A673 (cell line): ENCODE results near the gene CIT. TPM values are rescaled to one million over a fixed set of nuclear protein-coding genes. Genes with fewer than 3 reads are reported as not detected.

ENCODE experiments used
- BruUV-seq: library from RNA; stranded (reverse); fragments of 400-500 nt; replicated peaks from 2 replicates; lab custom pipeline; 2021; lab: Mats Ljungman, UMichigan
- CTCF ChIA-PET: fragments of 300-600 bp; sonication (Branson Sonifier 250); formaldehyde crosslinking; loops from one replicate; lab custom pipeline; 2022; ENCODE audit warnings: antibody characterized with exemption; lab: Charles Lee
- POLR2A ChIA-PET: fragments of 300-600 bp; sonication (Branson Sonifier 250); formaldehyde crosslinking; loops from one replicate; lab custom pipeline; 2022; ENCODE audit warnings: antibody characterized with exemption; ENCODE audit not compliant: low non-redundant PET; lab: Charles Lee
- DNase-seq: peaks from one replicate; pipeline ENCODE4 v3.0.0-alpha.2; 2015; ENCODE audit warnings: low spot score
- H3K27ac ChIP-seq: fragments of 200-600 bp; sonication (generic); 2 replicates; pipeline ENCODE4 v1.5.1; 2016; ENCODE audit warnings: mixed run types, low read depth, mild to moderate bottlenecking, mixed read lengths, antibody characterized with exemption, low read length; ENCODE audit not compliant: poor library complexity, severe bottlenecking
- H3K27me3 ChIP-seq: fragments of 200-600 bp; sonication (generic); replicated peaks from 2 replicates; pipeline ENCODE4 v1.6.1; 2017; ENCODE audit warnings: mixed run types, low read depth, mild to moderate bottlenecking, mixed read lengths, antibody characterized with exemption, low read length; ENCODE audit not compliant: insufficient read depth, poor library complexity
- H3K36me3 ChIP-seq: fragments of 200-600 bp; sonication (generic); 2 replicates; pipeline ENCODE4 v1.6.1; 2016; ENCODE audit warnings: mixed run types, mild to moderate bottlenecking, mixed read lengths, antibody characterized with exemption, low read length; ENCODE audit not compliant: insufficient read depth, poor library complexity, severe bottlenecking
- H3K4me1 ChIP-seq: fragments of 200-600 bp; sonication (generic); 2 replicates; pipeline ENCODE4 v1.6.1; 2017; ENCODE audit warnings: mixed run types, mild to moderate bottlenecking, mixed read lengths, antibody characterized with exemption, low read length; ENCODE audit not compliant: insufficient read depth, poor library complexity, severe bottlenecking
- H3K4me3 ChIP-seq: fragments of 200-600 bp; sonication (generic); 2 replicates; pipeline ENCODE4 v1.5.1; 2016; ENCODE audit warnings: low read depth, mixed run types, mild to moderate bottlenecking, mixed read lengths, low read length; ENCODE audit not compliant: poor library complexity, severe bottlenecking
- H3K9me3 ChIP-seq: fragments of 200-600 bp; sonication (generic); 2 replicates; pipeline ENCODE4 v1.6.1; 2016; ENCODE audit warnings: mixed run types, low read depth, mild to moderate bottlenecking, mixed read lengths, antibody characterized with exemption, low read length; ENCODE audit not compliant: poor library complexity, severe bottlenecking
- EZH2 ChIP-seq: fragments of 200-600 bp; sonication (generic); IDR thresholded peaks from 2 replicates; pipeline ENCODE4 v1.6.1; 2017; ENCODE audit warnings: borderline replicate concordance, low read depth, mild to moderate bottlenecking, mixed read lengths, antibody characterized with exemption, low read length; ENCODE audit not compliant: poor library complexity, severe bottlenecking
- intact Hi-C: fragments of 100-400 bp; cut with micrococcal nuclease; formaldehyde crosslinking; loops from one replicate; pipeline ENCODE4 v1.10.0; 2022; ENCODE audit not compliant: unreplicated experiment
- total RNA-seq: library from RNA; stranded (reverse); gene quantifications from 2 replicates; pipeline ENCODE4 v1.2.3, GENCODE V29; 2021
- TF ChIP-seq, protein P1 (sequence below): fragments of 300-800, 200-600 bp; sonication (generic); conservative IDR thresholded peaks from 2 replicates; pipeline ENCODE4 v1.5.1; 2017; ENCODE audit warnings: low read depth, mild to moderate bottlenecking, antibody characterized with exemption, low read length, moderate library complexity, mixed read lengths

Gene CIT
- total RNA-seq, 1 experiment from 2014 or later, result 62.4 TPM

DNA sequence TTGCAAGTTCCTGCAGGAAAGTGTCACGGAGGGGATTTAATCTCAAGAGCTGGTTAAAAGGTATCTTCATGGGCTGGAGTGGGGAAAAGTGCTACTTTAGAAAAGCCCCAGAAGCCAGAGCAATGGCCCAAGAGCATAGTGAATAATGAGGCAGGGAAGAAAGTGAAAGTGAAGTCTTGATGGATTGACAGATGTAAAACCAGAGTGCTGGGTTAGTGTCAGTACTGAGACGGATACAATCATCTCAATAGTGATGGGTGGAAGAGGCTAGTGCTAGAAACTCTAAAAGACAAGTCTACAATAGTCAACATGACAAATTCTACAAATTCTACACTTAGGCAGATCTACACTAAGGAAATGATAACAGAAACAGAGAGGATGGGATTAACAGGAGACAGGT is 68.1 kb downstream of the CIT start:
- POLR2A ChIA-PET, result no interaction called here
- TF ChIP-seq, protein P1, sequence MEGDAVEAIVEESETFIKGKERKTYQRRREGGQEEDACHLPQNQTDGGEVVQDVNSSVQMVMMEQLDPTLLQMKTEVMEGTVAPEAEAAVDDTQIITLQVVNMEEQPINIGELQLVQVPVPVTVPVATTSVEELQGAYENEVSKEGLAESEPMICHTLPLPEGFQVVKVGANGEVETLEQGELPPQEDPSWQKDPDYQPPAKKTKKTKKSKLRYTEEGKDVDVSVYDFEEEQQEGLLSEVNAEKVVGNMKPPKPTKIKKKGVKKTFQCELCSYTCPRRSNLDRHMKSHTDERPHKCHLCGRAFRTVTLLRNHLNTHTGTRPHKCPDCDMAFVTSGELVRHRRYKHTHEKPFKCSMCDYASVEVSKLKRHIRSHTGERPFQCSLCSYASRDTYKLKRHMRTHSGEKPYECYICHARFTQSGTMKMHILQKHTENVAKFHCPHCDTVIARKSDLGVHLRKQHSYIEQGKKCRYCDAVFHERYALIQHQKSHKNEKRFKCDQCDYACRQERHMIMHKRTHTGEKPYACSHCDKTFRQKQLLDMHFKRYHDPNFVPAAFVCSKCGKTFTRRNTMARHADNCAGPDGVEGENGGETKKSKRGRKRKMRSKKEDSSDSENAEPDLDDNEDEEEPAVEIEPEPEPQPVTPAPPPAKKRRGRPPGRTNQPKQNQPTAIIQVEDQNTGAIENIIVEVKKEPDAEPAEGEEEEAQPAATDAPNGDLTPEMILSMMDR, result no peak
- TF ChIP-seq EZH2, result no peak
- H3K4me1 ChIP-seq, result no peaks in the 10 kb centered on the region
- no peak overlapping the region for H3K4me3 ChIP-seq
- intact Hi-C loops, result no loop called here
- H3K27ac ChIP-seq, result no peak overlapping the region
- DNase-seq, result no peak
- peaks cover 6% of the 10 kb centered on the region for H3K36me3 ChIP-seq
- CTCF ChIA-PET, result no interaction called here
- no peaks in the 10 kb centered on the region for H3K9me3 ChIP-seq
- no TSS peak for BruUV-seq
- no peaks in the 10 kb centered on the region for H3K27me3 ChIP-seq

DNA sequence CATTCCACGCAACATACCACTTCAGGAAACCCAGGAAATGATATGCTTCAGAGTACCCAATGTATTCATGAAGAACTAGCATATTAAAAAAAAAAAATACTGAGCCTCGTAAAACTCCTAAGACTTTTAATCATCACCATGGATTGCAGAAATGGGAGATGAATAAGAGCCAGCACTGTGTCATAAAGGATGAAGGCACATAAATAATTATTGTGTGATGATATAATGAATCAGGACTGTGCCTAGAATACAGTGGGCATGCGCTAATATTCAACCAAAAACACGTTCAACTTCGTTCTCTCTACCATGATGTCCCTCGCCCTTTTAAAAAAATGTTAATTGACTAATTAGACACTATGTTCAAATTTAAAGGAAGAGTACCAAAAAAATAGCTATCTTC is 68.7 kb downstream of the CIT start:
- DNase-seq, result no peak
- Histone ChIP-seq H3K27ac (no peak overlapping the region), H3K4me1 (no peaks in the 10 kb centered on the region), H3K4me3 (no peak overlapping the region), H3K27me3 (no peaks in the 10 kb centered on the region), H3K36me3 (peaks cover 6% of the 10 kb centered on the region), H3K9me3 (no peaks in the 10 kb centered on the region)
- intact Hi-C loops, result no loop called here
- no TSS peak for BruUV-seq
- POLR2A ChIA-PET, result no interaction called here
- CTCF ChIA-PET, result no interaction called here
- TF ChIP-seq EZH2, result no peak
- TF ChIP-seq, protein P1, result no peak

DNA sequence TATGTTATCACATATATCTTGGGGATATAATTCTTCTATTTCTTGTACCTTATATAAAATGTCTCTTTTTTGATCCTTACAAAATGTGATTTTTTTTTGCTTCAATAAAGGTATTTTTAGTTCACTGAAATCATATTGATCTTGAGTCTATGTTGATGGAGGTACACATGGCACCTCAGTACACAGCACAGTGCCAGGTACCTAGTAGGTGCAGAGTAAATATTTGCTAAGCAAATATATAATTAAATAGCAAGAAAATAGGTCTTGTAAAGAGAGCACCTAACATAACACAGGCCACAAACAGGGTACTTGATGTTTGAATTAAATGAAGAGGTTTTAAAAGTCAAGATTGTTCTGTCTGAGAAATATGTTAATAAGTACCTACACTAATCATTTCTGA is 69.7 kb downstream of the CIT start:
- H3K9me3 ChIP-seq, result no peaks in the 10 kb centered on the region
- CTCF ChIA-PET, result no interaction called here

More for the DNA sequence above, 69.7 kb downstream of the CIT start:
- no TSS peak for BruUV-seq
- no peak for DNase-seq
- POLR2A ChIA-PET, result no interaction called here
- H3K27ac ChIP-seq, result no peak overlapping the region
- TF ChIP-seq, protein P1, result no peak
- no peak for TF ChIP-seq EZH2
- H3K4me3 ChIP-seq, result no peak overlapping the region
- H3K36me3 ChIP-seq, result peaks cover 6% of the 10 kb centered on the region
- H3K4me1 ChIP-seq, result no peaks in the 10 kb centered on the region
- intact Hi-C loops, result no loop called here
- no peaks in the 10 kb centered on the region for H3K27me3 ChIP-seq
